Sciatic nerve (tissue), 2 donors: ENCODE results near the gene OR4D6. TPM values are rescaled to one million over a fixed set of nuclear protein-coding genes. Genes with fewer than 3 reads are reported as not detected.
A peak's percentile ranks its signal among the peaks of the same experiment; 100 is the strongest.
"Not testable (repeated sequence)": the region's sequence is repeated elsewhere in the genome, so short reads cannot be mapped to it uniquely, and the experiment has no call there.

Experiments
- ATAC-seq: fragments of 200-7000 bp; cut with Tn5 transposase; one replicate; pipeline ENCODE4 v1.9.1; 2020; ENCODE audit warnings: mild to moderate bottlenecking, moderate library complexity
- DNase-seq: peaks from one replicate; pipeline ENCODE4 v3.0.0-alpha.2; 2020; ENCODE audit warnings: low spot score
- intact Hi-C: fragments of 100-400 bp; cut with DNase I; formaldehyde crosslinking; loops from one replicate; pipeline ENCODE4 v1.14.2; 2022
- total RNA-seq: library from RNA; stranded (reverse); fragmentation: NEBNext Ultra II Directional; extraction: Animal tissue kit (Norgen Biotek cat#: 25700); gene quantifications from one replicate; pipeline ENCODE4 v1.2.1, GENCODE V29; 2021
- donor health status: DM: no; HTN: no; CAD: no.
- donor health status: DM: no; HTN: no; CAD: no.

Gene OR4D6
- not detected for total RNA-seq

DNA sequence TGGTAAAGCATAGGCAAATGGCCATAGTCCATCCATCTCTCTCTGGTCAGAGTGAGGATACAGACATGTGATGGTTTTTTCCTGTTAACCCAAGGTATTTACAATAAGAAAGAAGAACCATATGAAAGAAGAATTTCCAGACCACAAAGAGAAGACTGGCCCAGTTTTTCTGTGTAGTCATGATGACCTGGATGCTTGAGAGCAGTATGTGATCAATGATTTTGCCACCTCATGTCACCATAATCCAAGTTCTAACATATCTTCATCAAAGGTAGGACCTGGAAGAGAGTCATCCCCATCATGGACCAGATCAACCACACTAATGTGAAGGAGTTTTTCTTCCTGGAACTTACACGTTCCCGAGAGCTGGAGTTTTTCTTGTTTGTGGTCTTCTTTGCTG lies at the start of gene OR4D6:
TSS of gene OR4D6 (plus strand) at position 301 of the 400 bp plus-strand sequence. CDS start at position 301, 0 bp downstream.
- DNase-seq (no peak), ATAC-seq (no peak)
- intact Hi-C loops, result no loop called here

DNA sequence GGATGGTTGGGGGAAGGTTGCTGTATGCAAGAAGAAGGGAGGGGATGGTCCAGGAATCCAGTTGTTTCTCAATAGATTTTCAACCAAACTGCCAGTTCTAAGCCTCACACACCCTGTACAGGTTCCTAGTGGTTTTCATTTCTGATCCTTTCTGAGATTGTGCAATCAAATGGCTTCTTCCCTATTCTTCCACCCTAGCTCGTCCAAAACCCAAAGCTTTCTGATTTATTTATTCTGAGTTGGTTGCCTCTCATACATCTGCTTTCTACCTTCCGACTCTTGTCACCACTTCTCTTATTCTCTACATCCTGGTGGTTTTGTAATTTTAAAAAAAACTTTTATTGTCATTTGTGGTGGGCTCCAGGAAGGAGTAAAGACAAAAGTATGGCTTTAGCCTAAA lies 43.1 kb upstream of the OR4D6 start:
- no peak for ATAC-seq
- no peak for DNase-seq
- intact Hi-C loops, result no loop called here

DNA sequence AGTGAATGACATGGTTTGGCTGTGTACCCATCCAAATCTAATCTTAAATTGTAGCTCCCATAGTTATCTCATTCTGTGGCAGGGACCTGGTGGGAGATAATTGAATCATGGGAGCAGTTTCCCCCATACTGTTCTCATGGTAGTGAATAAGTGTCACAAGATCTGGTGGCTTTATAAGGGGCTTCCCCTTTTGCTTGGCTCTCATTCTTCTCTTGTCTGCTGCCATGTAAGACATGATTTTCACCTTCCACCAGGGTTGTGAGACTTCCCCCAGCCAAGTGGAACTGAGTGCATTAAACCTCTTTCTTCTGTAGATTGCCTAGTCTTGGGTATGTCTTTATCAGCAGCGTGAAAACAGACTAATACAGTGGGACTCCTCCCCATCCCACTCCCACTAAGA lies 41.6 kb upstream of the OR4D6 start:
- intact Hi-C loops, result no loop called here
- ATAC-seq (no peak), DNase-seq (no peak)

DNA sequence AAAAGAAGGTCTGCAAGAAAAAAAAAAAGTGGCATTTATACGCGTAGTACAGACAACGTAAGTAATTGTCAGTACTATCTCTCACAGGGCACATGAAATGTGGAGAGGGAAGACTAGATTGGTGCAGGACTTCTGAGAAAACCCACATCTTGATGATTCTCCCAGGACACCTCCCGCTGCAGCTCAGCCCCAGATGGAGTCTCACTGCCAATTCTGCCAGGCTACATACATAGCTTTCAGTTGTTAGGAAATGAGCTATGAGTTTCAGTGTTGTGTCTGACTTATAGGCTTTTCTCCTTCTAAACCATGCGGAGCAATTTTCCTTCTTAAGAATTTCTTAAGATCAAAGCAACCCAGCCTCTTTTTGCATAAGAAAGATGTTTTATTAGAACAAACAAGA lies 40.1 kb upstream of the OR4D6 start:
- no peak for ATAC-seq

DNA sequence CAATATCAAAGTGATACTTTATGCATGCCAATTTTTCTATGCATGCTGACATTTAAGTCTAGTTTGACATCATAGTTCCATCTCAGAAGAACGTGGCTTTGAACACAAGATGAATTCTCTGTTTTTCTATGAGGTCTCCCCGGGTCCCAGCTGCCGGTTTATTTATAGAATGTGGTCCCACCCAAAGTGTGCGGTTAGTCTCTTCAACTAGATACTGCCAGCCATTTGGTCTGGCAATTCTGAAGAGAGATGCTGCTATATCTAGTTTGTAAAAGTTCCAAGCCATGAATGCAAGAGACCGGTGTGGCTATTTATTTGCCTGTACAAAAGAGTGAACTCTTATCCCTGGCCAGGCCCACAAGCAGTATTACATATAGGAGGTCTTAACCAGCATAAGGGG lies 39.7 kb upstream of the OR4D6 start:
- no peak for DNase-seq
- intact Hi-C loops, result no loop called here
- ATAC-seq, result no peak

More for the DNA sequence above, 40.1 kb upstream of the OR4D6 start:
- intact Hi-C loops, result no loop called here
- no peak for DNase-seq

DNA sequence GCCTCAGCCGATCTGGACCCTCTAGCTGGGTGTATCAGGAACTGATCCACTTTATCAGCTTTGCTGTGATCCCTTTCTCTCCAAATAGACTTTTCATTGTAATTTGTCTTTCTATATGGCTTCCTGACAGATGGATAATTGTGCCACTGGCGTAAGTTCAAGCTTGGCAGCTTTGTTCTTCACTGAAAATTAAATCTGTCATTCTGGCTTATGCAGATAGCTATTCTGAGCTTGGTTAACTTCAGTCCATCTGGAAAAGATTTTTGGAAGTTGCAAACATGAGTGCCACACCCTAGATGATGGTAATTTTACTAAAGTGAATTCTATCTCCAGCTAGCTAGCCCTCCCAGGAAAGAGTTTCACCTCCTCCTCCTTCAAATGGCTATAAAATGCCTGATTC lies 38.6 kb upstream of the OR4D6 start:
- DNase-seq (no peak), ATAC-seq (no peak)
- intact Hi-C loops, result no loop called here

DNA sequence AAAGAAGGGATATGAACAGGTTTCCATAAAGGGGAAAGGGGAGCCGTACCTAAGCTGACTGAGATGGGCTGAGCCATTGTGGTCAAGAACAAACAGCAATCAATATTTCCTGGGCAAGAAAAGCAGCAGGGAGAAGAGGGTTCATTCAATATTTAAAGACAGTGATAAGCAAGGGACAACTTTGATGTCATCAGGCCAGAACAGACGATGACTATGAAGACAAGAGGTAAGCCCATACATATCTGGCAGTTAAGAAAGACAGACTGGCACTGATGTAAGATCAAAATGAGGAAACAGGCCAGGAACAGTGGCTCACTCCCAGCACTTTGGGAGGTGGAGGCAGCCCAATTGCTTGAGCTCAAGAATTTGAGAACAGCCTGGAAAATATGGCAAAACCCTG lies 32.9 kb upstream of the OR4D6 start:
- ATAC-seq, result no peak
- intact Hi-C loops, result no loop called here
- DNase-seq, result no peak

DNA sequence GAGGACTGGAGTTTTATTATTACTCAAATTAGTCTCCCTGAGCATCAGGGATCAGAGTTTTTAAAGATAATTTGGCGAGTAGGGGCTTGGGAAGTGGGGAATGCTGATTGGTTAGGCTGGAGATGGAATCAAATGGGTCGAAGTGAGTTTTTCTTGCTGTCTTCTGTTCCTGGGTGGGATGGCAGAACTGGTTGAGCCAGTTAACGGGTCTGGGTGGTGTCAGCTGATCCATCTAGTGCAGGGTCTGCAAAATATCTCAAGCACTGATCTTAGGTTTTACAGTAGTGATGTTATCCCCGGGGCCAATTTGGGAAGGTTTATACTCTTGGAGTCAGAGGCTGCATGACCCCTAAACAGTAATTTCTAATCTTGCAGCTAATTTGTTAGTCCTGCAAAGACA lies 31.6 kb upstream of the OR4D6 start:
- ATAC-seq, result no peak
- intact Hi-C loops, result no loop called here
- DNase-seq, result no peak

DNA sequence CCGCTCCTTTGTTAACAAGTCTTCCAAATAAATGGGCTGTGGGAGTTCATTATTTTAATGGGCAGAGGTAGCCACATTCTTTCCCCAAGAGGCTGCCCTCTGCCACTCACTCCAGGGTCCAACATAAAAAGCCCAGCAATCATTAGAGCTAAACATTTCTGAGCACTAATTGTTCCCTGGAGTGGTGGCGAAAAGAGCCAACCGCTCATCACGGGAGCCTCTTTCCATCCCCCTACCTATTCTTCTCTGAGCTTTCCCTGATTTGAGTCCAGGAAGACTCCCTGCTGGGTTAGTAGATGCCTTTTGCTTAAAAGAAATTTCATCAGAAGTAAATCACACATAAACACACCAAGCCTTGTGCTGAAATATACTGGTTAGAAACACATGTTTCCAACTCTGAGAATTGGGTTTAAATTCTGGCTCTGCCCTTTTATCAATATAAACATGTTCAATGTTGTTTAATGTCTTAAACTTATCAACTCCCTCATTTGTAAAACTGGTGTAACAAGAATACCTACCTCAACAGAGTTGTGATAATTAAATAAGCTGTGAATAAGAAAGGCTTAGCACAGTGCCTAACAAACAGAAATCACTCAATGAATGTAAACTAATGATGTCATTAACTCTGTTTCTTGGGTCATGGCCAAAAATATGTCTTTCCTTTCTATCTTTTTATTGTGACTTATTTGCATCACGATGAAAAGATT lies 30.2 kb upstream of the OR4D6 start, which contains the start of gene OR5A2:
TSS of gene OR5A2 (minus strand) at position 53 of the 707 bp plus-strand sequence. CDS start 3,460 bp downstream, outside the sequence.
- no peak for DNase-seq
- intact Hi-C loops, result no loop called here
- no peak for ATAC-seq

DNA sequence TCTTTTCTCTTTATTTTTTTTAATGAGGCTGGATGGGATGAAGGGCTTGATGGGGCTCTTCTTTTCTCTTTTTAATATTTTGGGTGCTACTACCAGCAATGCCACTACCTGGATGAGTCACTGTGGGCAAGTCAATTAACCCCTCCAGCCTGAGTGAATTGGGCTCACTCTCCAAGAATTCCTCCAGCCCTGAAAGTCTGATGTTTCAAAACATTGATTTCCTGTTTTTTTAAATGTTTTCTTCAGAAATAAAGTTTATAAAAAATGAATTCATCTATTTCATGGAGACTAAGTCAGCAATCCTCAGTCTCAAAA lies 29.7 kb upstream of the OR4D6 start:
- no peak for ATAC-seq
- intact Hi-C loops, result no loop called here
- no peak for DNase-seq

DNA sequence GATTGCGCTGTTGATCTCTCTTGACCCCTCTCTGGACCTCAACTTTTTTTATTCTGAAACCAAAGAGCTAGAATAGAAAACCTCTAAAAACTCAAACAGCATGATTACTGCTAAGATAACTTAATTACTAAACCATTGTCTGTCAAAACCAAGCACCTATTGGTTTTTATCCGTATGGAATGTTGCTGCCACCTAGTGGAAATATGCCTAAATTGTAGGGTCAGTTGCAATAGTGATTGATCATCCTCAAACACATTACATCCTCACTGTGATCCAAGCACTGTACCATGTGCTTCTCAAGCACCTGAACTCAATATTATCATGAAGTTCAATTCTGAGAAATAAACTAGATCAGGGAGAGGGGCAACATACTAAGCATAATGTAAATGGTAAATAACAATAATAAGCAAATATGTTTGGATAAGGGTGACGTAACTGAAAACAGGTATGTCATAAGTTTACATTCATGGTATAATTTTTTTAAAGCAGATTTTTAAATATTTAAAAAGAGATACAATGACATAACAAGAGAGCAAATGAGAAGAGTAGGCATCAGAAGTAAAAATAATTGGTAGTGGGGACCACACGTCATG lies 26.7 kb upstream of the OR4D6 start:
- intact Hi-C loops, result no loop called here
- DNase-seq (no peak), ATAC-seq (peak; percentile 51)

DNA sequence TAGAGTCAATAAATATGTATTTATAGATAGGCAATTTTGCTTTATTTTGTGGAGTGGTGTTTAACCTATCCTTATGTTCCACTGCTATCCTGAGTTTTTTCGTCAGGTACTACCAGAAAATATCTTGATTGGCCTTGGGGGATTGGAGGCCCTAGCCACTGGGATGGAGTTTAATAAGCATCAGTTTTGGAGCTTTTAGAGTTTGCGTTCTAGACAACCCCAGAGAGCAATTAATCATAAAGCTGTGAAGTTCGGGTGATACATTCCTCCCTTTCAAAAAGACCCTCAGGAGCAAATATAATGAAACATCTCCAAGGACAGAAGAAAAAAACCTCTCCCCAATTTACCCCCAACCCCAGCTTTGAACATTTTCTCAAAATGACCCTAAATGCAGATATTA lies 20.6 kb upstream of the OR4D6 start, which contains the start of gene OR5A1:
TSS of gene OR5A1 (plus strand) at position 301 of the 400 bp plus-strand sequence. CDS start 6,700 bp downstream, outside the sequence.
- DNase-seq, result no peak
- ATAC-seq, result no peak
- intact Hi-C loops, result no loop called here

DNA sequence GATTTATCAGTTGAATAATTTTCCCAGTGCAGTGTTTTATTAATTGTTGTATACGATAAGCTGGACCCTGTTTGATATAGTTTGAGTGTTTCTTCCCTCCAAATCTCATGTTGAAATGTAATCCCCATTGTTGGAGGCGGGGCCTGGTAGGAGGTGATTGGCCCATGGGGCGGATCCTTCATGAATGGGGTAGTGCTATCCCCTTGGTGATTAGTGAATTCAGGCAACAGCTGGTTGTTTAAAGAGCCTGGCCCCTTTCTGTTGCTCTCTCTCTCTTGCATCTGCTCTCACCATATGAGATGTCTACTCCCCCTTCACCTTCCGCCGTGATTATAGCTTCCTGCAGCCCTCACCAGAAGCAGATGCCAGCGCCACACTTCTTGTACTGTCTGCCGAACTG lies 19.0 kb upstream of the OR4D6 start:
- ATAC-seq (no peak), DNase-seq (no peak)
- intact Hi-C loops, result no loop called here

DNA sequence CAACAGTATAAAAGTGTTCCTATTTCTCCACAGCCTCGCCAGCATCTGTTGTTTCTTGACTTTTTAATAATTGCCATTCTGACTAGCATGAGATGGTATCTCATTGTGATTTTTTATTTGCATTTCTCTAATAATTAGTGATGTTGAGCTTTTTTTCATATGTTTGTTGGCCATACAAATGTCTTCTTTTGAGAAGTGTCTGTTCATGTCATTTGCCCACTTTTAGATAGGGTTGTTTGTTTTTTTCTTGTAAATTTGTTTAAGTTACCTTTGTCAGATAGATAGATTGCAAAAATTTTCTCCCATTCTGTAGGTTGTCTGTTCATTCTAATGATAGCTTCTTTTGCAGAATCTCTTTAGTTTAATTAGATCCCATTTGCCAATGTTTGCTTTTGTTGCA lies 11.1 kb upstream of the OR4D6 start:
- intact Hi-C loops, DNase-seq, ATAC-seq: not testable (repeated sequence)

DNA sequence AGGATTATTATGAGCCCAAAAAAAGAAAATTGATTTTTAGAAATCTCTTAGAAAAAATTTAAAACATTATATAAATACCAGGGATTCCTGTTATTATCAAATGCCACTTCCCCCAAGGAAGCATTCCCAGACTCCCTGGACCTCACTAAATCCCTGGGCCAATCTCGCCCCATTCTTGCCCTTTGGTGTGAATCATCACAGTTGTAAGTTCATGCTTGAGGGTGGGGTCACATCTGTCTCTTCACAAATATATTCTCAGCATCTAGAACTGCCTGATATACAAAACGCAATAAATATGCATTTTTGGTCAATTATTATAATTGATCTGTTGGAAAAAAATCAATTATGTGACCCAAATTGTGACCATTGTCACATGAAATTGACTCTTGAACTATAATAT lies 8.3 kb upstream of the OR4D6 start:
- intact Hi-C loops, result no loop called here
- ATAC-seq (no peak), DNase-seq (no peak)

DNA sequence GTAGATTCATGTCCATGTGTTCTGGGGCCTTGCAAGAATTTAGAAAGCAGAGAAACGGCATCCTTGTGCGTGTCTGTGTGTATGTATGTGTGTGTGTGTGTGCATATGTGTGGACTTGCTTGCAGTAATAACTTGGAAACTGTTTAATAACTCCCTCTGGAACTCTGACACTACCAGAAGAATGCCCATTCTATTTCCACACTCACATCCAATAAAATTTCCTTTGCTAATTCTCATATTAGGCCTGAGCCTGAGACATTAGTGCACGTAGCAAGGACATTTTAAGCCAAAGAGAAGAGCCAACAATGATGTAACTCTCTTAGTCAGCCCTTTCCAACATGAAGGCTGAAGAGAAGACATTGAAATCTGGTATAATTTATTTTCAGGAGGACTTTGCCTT lies 3.2 kb downstream of the OR4D6 start:
- no peak for ATAC-seq
- intact Hi-C loops, result no loop called here
- DNase-seq, result no peak

DNA sequence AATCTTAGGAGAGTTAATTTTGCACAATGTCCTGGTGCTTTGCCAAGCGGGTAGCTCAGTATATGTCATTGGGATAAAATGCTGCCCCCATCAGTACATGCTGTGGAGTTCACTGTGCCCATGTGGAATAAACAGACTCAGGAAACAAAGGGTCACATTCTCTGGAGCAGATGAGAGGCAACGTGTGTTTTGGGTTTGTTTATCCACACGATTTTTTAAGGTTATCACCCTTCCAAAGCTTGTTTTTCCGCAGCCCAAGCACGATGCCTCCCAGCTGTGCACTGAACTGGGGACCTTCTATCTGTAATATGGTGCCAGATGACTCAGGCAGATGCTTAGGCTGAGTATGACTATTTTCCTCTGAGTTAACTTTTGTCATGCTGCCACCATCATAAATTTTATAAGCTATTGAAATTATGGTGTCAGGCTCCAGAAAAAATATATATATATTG lies 6.5 kb downstream of the OR4D6 start:
- DNase-seq (peak; percentile 71), ATAC-seq (peak; percentile 99)
- intact Hi-C loops, result no loop called here

DNA sequence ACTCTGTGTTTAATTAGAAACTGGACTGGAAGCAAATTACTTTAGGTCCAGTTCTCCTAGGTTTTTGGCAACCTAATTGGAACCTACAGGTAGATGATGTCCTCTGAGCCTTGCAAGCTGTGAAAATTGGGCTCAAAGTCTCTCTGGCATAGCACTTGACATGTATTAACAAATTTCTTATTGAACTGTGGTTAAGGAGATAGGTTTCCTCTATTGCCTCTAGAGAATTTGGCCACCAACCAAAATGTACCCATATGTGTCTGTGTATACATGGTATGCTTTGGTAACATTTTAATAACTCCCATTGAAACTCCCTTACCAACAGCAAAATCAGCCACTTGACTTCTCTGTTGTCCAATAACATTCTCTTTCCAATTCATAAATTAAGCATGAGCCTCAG lies 16.3 kb downstream of the OR4D6 start, which contains the start of gene OR4D10:
TSS of gene OR4D10 (plus strand) at position 301 of the 400 bp plus-strand sequence. CDS start 4,115 bp downstream, outside the sequence.
- ATAC-seq (no peak), DNase-seq (no peak)
- intact Hi-C loops, result no loop called here

DNA sequence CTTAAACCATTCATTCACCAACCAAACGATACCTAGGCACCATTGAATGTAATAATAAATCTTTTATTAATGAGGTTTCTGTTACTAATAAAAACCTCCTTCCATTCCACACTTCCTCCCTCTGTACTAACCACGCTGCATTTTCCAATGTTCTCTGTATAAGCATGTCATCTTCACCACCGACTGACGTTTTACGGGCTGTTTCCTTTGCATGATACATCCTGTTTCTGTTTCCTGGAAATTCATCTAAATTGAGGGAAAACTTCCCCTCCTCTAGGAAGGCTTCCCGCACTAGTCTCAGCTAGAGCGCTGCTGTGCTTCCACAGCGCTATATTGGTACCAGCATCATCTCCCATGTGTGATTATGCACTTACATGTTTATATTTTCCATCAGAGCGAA lies 18.4 kb downstream of the OR4D6 start:
- no peak for DNase-seq
- no peak for ATAC-seq
- intact Hi-C loops, result no loop called here

DNA sequence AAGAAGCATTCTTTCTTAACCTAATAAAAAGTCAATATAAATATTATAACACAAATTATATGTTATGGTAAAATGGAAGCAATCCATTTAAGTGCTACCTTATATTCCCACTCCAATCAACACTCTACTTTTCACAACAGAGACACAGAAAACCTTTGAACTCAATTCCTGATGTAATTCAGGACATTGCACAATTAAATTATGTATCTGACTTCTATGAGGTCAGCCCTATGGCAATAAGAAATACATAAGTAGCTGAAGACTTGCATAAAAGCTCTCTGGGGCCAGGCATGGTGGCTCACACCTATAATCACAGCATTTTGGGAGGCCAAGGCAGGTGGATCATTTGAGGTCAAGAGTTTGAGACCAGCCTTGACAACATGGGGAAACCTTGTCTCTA lies 23.1 kb downstream of the OR4D6 start:
- DNase-seq (no peak), ATAC-seq (no peak)
- intact Hi-C loops, result no loop called here

DNA sequence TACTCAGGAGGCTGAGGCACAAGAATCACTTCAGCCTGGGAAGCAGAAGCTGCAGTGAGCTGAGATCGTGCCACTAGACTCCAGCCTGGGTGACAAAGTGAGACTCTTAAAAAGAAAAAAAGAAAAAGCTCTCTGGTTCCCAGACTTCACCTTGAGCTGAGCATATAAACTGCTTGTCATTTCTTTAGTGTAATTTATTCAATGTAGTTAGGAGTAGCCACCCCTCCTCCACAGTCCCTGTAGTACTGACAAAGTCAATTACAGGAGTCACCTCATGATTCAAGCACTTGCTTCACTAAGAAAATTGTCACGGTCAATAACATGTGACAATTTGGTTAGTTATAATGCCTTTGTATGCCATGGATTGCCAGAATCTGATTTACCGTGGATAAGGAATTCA lies 23.6 kb downstream of the OR4D6 start:
- DNase-seq (no peak), ATAC-seq (no peak)
- intact Hi-C loops, result no loop called here
